K562 (cell line): ENCODE data around the gene PPM1G. TPM values are rescaled to one million over a fixed set of nuclear protein-coding genes. Genes with fewer than 3 reads are reported as not detected.

Experiments
- CBFB ChIP-seq: sonication (generic); formaldehyde crosslinking; IDR thresholded peaks from 2 replicates; pipeline ENCODE4 v1.4.0; 2020; ENCODE audit warnings: mild to moderate bottlenecking, missing genetic modification reagents
- CBX3 ChIP-seq, 2 experiments: IDR thresholded peaks; 1 replicate in 1 of 2; 2 replicates in 1 of 2; pipeline ENCODE4 v1.6.1; 2012; ENCODE audit warnings: inconsistent platforms in 2 of 2, low read length in 2 of 2, borderline replicate concordance in 1 of 2, control low read depth in 1 of 2
- CBX8 ChIP-seq: fragments of 200-600 bp; sonication (generic); IDR thresholded peaks from 2 replicates; pipeline ENCODE4 v1.6.1; 2012; ENCODE audit warnings: borderline replicate concordance, mixed run types, low read depth, mild to moderate bottlenecking, moderate library complexity, mixed read lengths, low read length, control low read depth, inconsistent platforms; ENCODE audit not compliant: poor library complexity, severe bottlenecking; ENCODE audit errors: extremely low read depth
- CHD2 ChIP-seq: IDR thresholded peaks from 2 replicates; pipeline ENCODE4 v1.6.1; 2011; ENCODE audit warnings: low read depth, low read length
- GABPB2 ChIP-seq: fragments of 250-450 bp; sonication (Bioruptor Pico); conservative IDR thresholded peaks from 2 replicates; pipeline ENCODE4 v1.5.1; 2021; ENCODE audit warnings: mild to moderate bottlenecking
- ILF3 ChIP-seq: fragments of 450-650 bp; IDR thresholded peaks from 2 replicates; pipeline ENCODE4 v1.6.1; 2018; ENCODE audit warnings: antibody characterized with exemption, mild to moderate bottlenecking, moderate library complexity, borderline replicate concordance
- IRF2 ChIP-seq: sonication (generic); formaldehyde crosslinking; IDR thresholded peaks from 2 replicates; pipeline ENCODE4 v1.8.1; 2022; ENCODE audit warnings: mild to moderate bottlenecking, missing genetic modification reagents
- MCM7 ChIP-seq, 2 experiments: fragments of 450-650 bp; IDR thresholded peaks; 2 replicates each; pipeline ENCODE4 v1.6.1; 2016 to 2018
- MIER1 ChIP-seq: fragments of 450-650 bp; IDR thresholded peaks from 2 replicates; pipeline ENCODE4 v1.6.1; 2016; ENCODE audit warnings: antibody characterized with exemption, mild to moderate bottlenecking, low read depth
- NR1H2 ChIP-seq: sonication (generic); formaldehyde crosslinking; IDR thresholded peaks from 2 replicates; pipeline ENCODE4 v1.4.0; 2020; ENCODE audit warnings: mild to moderate bottlenecking, missing genetic modification reagents
- NR2F6 ChIP-seq: fragments of 450-650 bp; formaldehyde crosslinking; IDR thresholded peaks from 2 replicates; pipeline ENCODE4 v1.4.0; 2020; ENCODE audit warnings: mild to moderate bottlenecking
- PCBP1 ChIP-seq: fragments of 200-400 bp; formaldehyde crosslinking; IDR thresholded peaks from 2 replicates; pipeline ENCODE4 v1.6.1; 2018; ENCODE audit warnings: mild to moderate bottlenecking, low read depth, low read length; ENCODE audit not compliant: poor library complexity, severe bottlenecking
- PHB ChIP-seq: fragments of 250-450 bp; sonication (Bioruptor Pico); IDR thresholded peaks from 2 replicates; pipeline ENCODE4 v1.5.0; 2021
- PHF8 ChIP-seq: fragments of 200-600 bp; sonication (generic); IDR thresholded peaks from 2 replicates; pipeline ENCODE4 v1.6.1; 2012; ENCODE audit warnings: mixed run types, mild to moderate bottlenecking, inconsistent platforms, low read length, moderate library complexity, borderline replicate concordance
- RAD21 ChIP-seq, 2 experiments: fragments of 250-450 bp in 1 of 2; fragments of 450-650 bp in 1 of 2; sonication (Bioruptor Pico) in 1 of 2; formaldehyde crosslinking in 1 of 2; IDR thresholded peaks in 1 of 2; conservative IDR thresholded peaks in 1 of 2; 2 replicates each; pipeline versions ENCODE4 v1.4.0 to v1.8.0; 2020 to 2022; ENCODE audit warnings: mild to moderate bottlenecking in 2 of 2, moderate library complexity in 1 of 2
- RFX1 ChIP-seq: fragments of 450-650 bp; IDR thresholded peaks from 2 replicates; pipeline ENCODE4 v1.6.1; 2016; ENCODE audit warnings: mild to moderate bottlenecking, moderate library complexity
- TEAD2 ChIP-seq: fragments of 450-650 bp; IDR thresholded peaks from 2 replicates; pipeline ENCODE4 v1.6.1; 2016; ENCODE audit warnings: missing genetic modification characterization, control low read depth, missing compliant biosample characterization
- ZBTB7A ChIP-seq: IDR thresholded peaks from 2 replicates; pipeline ENCODE4 v1.6.1; 2011; ENCODE audit warnings: low read depth, mild to moderate bottlenecking, low read length, moderate library complexity, borderline replicate concordance; ENCODE audit not compliant: control insufficient read depth
- ZFP1 ChIP-seq: fragments of 450-650 bp; formaldehyde crosslinking; IDR thresholded peaks from 2 replicates; pipeline ENCODE4 v1.4.0; 2020; ENCODE audit warnings: mild to moderate bottlenecking, mixed read lengths
- ZNF197 ChIP-seq: fragments of 200-800 bp; sonication (Bioruptor generic); IDR thresholded peaks from 2 replicates; pipeline ENCODE4 v1.6.1; 2016; ENCODE audit warnings: low read depth, missing genetic modification characterization, missing compliant biosample characterization
- ZNF551 ChIP-seq: fragments of 250-450 bp; sonication (Bioruptor Pico); IDR thresholded peaks from 2 replicates; pipeline ENCODE4 v1.5.0; 2021; ENCODE audit warnings: mild to moderate bottlenecking, moderate library complexity
- polyA plus RNA-seq, 8 experiments: library from polyadenylated mRNA; depleted of rRNA in 4 of 8; stranded (reverse) in 5 of 8; unstranded in 3 of 8; fragments of >200 nt; fragmentation: Nextera tagmentation in 2 of 8; fragmentation: Illumina TruSeq in 1 of 8; extraction: Ambion mirVana in 2 of 8; extraction: Trizol in 1 of 8; gene quantifications; 2 replicates each; pipeline versions ENCODE4 v1.2.1 to v1.2.3, GENCODE V29; 2011 to 2014; ENCODE audit warnings: inconsistent platforms in 1 of 8, missing spikeins in 1 of 8
- total RNA-seq, 7 experiments: library from RNA; depleted of rRNA in 6 of 7; stranded (reverse); fragments of >200 nt in 6 of 7; fragmentation: Illumina TruSeq in 2 of 7; extraction: Trizol in 2 of 7; gene quantifications; 2 replicates each; pipeline versions ENCODE4 v1.2.1 to v1.2.3, GENCODE V29; 2011 to 2021; ENCODE audit warnings: low replicate concordance in 1 of 7
- TF ChIP-seq, protein P1 (sequence below): fragments of 450-650 bp; formaldehyde crosslinking; IDR thresholded peaks from 2 replicates; pipeline ENCODE4 v1.4.0; 2022; ENCODE audit warnings: missing genetic modification characterization
- TF ChIP-seq, protein P2 (sequence below): IDR thresholded peaks from 2 replicates; pipeline ENCODE4 v1.6.1; 2012; ENCODE audit warnings: low read depth, low read length, improper control_type of control experiment, borderline replicate concordance
- TF ChIP-seq, protein P3 (sequence below): fragments of 450-650 bp; IDR thresholded peaks from 2 replicates; pipeline ENCODE4 v1.6.1; 2017; ENCODE audit warnings: antibody characterized with exemption

Gene PPM1G
- total and polyA plus RNA-seq, 9 of the 15 experiments (the other 6 are each of a cell fraction or from before 2014, with no cell fraction given): 61.7 to 230 (median 153) TPM

- TF ChIP-seq ZBTB7A (peak; percentile 33; the same call in 1 of the 2 replicates), CBX3 (IDR thresholded peaks at IDR 0.05; ENCODE audit: borderline replicate concordance in 1 of 2, low read length in 2 of 2) (no peak; a peak in 1 of 3 replicates), ILF3 (no peak), NR1H2 (CRISPR knock-in tag) (no peak), RFX1 (no peak), ZNF551 (CRISPR knock-in tag) (no peak), CBX8 (no peak), PHF8 (peak; percentile 56; the same call in 1 of the 2 replicates), PCBP1 (no peak), ZNF197 (CRISPR knock-in tag) (no peak), MIER1 (no peak), GABPB2 (CRISPR knock-in tag) (no peak), PHB (CRISPR knock-in tag) (no peak), NR2F6 (CRISPR knock-in tag) (no peak), RAD21 (CRISPR knock-in tag; conservative IDR thresholded peaks at IDR 0.05 in 1 of 2, IDR thresholded peaks at IDR 0.05 in 1 of 2) (no peak), IRF2 (CRISPR knock-in tag) (no peak), ZFP1 (no peak), MCM7 (IDR thresholded peaks at IDR 0.05) (no peak), TEAD2 (tag) (no peak), CBFB (no peak), CHD2 (peak; percentile 84)
- TF ChIP-seq, protein P1, sequence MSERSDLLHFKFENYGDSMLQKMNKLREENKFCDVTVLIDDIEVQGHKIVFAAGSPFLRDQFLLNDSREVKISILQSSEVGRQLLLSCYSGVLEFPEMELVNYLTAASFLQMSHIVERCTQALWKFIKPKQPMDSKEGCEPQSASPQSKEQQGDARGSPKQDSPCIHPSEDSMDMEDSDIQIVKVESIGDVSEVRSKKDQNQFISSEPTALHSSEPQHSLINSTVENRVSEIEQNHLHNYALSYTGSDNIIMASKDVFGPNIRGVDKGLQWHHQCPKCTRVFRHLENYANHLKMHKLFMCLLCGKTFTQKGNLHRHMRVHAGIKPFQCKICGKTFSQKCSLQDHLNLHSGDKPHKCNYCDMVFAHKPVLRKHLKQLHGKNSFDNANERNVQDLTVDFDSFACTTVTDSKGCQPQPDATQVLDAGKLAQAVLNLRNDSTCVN: no peak
- TF ChIP-seq, protein P2, sequence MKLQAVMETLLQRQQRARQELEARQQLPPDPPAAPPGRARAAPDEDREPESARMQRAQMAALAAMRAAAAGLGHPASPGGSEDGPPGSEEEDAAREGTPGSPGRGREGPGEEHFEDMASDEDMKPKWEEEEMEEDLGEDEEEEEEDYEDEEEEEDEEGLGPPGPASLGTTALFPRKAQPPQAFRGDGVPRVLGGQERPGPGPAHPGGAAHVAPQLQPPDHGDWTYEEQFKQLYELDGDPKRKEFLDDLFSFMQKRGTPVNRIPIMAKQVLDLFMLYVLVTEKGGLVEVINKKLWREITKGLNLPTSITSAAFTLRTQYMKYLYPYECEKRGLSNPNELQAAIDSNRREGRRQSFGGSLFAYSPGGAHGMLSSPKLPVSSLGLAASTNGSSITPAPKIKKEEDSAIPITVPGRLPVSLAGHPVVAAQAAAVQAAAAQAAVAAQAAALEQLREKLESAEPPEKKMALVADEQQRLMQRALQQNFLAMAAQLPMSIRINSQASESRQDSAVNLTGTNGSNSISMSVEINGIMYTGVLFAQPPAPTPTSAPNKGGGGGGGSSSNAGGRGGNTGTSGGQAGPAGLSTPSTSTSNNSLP: no peak
- TF ChIP-seq, protein P3, sequence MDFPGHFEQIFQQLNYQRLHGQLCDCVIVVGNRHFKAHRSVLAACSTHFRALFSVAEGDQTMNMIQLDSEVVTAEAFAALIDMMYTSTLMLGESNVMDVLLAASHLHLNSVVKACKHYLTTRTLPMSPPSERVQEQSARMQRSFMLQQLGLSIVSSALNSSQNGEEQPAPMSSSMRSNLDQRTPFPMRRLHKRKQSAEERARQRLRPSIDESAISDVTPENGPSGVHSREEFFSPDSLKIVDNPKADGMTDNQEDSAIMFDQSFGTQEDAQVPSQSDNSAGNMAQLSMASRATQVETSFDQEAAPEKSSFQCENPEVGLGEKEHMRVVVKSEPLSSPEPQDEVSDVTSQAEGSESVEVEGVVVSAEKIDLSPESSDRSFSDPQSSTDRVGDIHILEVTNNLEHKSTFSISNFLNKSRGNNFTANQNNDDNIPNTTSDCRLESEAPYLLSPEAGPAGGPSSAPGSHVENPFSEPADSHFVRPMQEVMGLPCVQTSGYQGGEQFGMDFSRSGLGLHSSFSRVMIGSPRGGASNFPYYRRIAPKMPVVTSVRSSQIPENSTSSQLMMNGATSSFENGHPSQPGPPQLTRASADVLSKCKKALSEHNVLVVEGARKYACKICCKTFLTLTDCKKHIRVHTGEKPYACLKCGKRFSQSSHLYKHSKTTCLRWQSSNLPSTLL: no peak
These were observed 52.8 kb downstream of the PPM1G start, which contains the start of gene GTF3C2 (continued) for GRCh38 chr2:27356382-27357181.
